GM12874 (cell line): ENCODE results near the gene FAM187B.

Experiments used
- CTCF ChIP-seq: IDR thresholded peaks from 2 replicates; pipeline ENCODE4 v1.5.1; 2011; ENCODE audit warnings: low read depth, mild to moderate bottlenecking, control low read depth, low read length, moderate library complexity; ENCODE audit not compliant: insufficient read depth

FAM187B gene

DNA sequence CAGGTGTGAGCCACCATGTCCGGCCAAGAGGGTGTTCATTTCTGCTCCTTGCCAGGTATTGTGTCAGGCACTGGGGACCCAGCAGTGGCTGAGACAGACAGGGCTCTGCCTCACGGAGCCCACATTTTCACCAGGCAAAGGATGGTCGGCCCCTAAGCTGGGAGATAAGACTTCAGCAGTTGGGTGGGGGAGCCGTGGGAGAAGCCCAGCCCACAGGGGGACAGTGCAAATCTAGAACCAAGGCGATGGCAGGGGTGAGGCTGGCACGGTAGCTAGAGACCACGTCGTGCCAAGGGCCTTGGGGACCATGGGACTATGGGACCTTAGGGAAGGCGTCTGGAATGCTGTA is 28.5 kb upstream of the FAM187B start:
- TF ChIP-seq CTCF, result no peak

DNA sequence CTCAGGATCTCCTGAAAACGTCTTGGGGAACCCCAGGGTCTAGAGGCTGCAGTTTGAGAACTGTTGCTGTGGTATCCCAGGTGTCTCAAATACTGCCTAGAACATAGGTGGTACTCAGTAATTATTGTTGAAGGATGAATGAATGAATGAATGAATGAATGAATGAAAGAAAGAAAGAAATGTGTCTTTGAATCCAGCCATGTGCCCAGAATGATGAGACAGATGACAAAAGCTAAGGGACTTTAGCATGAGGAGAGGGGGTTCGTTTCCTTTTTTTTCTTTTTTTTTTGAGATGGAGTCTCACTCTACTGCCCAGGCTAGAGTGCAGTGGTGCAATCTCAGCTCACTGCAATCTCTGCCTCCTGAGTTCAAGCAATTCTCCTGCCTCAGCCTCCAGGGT is 28.0 kb upstream of the FAM187B start:
- no peak for TF ChIP-seq CTCF

- TF ChIP-seq CTCF, result no peak
These were observed 26.1 kb upstream of the FAM187B start for GRCh38 chr19:35254341-35255297.

DNA sequence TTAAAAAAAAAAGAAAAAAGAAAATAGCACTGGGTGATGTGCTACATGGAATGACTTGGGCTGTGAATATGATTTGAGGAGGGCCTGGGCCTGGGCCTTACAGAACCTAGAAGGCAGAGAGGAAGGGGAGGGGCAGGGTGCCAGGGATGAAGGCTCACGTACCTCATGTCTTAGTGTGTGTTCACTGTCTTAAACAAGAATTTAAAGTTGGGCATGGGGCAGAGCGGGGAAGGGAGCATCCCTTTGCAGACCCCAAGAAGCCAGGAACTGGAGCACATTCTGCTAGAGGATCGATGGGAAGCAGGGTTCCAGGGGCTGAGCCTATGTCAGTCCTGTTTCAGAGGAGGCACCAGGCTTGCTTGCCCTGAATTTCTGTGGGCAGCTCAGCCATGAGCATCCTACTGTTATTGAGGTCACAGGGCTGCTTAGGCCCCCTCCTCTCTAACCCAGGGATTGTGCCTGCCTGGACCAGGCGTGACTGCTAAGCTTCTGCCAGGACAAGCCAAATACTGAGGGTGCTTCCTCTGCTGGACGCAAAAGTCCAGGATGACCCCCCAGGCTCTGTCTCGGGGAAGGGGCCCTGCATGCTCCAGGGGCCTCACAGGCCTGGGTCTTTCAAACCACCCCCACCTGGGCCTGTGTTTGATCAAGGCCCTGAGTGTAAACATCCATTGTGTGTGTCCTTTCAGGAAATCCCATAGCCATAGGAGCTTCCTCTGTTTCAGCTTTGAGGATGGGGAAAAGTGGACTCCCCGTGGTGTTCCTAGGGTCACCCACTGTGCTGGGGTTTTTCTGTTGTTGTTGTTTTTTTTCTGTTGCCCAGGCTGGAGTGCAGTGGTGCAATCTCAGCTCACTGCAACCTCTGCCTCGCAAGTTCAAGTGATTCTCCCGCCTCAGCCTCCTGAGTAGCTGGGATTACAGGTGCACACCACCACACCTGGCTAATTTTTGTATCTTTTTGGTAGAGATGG is 25.1 kb upstream of the FAM187B start:
- TF ChIP-seq CTCF, result no peak

DNA sequence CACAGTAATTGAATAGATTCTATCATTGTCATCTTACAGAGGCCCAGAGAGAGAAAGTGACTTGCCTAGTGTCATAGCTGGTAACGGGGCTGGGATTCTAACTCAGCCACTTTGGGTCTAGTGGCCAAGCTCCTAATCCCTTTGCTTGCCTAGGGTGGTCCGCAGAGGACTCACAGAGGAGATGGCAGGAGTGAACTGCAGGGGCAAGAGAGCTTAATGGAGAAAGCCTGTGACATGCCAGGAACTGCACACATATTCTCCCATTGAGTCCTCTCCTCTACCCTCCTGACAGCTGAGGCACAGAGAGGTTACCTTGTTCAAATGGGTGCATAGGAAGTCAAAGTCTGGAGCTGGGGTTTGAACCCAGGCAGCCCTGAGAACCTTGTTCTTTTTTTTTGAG is 22.9 kb upstream of the FAM187B start:
- no peak for TF ChIP-seq CTCF

DNA sequence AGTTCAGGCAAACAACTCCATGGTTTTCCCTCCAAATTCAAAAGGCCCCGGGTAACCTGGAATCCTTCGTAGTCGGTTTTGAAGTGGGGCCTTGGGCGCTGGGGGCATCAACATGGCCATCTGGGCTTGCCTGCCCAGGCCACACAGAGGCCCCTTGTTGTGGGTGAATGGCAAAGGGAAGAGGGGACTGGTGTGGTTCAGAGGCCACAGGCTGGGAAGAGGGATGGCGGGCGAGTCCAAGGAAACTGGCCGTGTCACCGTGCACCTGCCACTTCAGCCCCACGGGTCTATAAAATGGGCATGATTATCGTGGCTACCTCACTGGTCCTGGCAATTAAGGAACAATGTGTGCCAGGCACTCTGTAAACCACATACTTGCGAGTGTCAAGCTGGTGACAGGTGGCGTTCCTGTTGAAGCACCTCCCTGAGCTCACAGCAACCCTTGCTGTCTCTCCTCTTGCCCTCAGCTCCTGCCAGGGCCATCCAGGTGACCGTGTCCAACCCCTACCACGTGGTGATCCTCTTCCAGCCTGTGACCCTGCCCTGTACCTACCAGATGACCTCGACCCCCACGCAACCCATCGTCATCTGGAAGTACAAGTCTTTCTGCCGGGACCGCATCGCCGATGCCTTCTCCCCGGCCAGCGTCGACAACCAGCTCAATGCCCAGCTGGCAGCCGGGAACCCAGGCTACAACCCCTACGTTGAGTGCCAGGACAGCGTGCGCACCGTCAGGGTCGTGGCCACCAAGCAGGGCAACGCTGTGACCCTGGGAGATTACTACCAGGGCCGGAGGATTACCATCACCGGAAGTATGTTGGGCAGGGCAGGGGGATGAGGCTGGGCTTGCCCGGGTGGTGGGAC is 21.5 kb upstream of the FAM187B start:
- no peak for TF ChIP-seq CTCF
